Measurements from ENCODE around the gene IL1RL2.

Gene IL1RL2

DNA sequence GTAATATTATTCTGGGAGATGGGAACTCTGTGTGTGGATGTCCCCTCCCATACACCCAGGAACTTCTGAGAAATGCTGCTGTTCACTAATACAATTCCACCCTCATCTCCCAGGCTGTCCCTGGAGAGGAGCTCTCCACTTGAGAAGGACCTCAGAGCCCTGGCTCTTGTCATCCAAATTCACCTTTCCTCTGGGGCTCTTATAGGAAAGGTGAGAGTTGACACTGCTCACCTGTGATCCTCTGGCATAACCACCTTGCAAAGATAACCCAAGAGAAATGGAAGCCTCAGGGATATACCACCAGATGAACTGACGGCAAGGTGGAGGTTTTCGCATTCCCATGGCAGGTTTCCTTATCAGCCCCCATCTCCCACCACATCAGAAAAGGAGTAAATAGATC is 52.0 kb downstream of the IL1RL2 start:
- DNase-seq (ENCODE audit: low read depth) = no peak

- DNase-seq (ENCODE audit: low read depth) = no peak
These were observed 52.5 kb downstream of the IL1RL2 start for GRCh38 chr2:102239344-102239743.

GRCh38 chr2:102240640-102241370 is 54.0 kb downstream of the IL1RL2 start:
- peak; percentile 77 for DNase-seq (ENCODE audit: low read depth)

- DNase-seq (ENCODE audit: low read depth) = no peak
These were observed 54.9 kb downstream of the IL1RL2 start for GRCh38 chr2:102241616-102242305.

GRCh38 chr2:102245266-102246151 is 58.7 kb downstream of the IL1RL2 start:
- no peak for DNase-seq (ENCODE audit: low read depth)

DNA sequence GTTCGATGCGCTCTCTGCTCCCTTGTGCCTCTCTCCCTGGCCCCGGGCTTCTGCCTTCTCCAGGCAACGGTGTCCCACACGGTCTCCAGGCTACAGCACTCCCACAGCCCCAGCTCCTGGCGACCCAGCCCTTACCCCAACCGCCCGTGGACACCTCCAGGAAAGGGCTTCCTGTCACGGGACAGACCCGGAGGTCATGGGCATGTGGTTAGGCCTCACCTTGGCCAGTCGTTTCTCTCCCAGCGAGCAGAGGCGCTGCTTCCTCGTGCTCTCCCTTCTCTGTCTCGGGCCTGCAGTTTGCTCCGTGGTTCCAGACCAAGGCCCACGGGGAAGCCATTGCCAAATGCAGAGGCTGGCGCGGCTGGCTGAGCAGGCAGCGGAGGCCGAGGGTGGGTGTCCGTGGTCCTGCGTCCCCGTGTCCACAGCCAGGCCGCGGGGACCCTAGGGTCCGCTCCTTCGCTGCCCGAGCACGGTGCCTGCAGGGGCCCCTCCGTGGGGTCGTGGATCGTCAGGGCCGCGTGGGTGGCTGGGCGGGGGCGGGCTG is 63.5 kb downstream of the IL1RL2 start:
- DNase-seq (ENCODE audit: low read depth) = no peak

DNA sequence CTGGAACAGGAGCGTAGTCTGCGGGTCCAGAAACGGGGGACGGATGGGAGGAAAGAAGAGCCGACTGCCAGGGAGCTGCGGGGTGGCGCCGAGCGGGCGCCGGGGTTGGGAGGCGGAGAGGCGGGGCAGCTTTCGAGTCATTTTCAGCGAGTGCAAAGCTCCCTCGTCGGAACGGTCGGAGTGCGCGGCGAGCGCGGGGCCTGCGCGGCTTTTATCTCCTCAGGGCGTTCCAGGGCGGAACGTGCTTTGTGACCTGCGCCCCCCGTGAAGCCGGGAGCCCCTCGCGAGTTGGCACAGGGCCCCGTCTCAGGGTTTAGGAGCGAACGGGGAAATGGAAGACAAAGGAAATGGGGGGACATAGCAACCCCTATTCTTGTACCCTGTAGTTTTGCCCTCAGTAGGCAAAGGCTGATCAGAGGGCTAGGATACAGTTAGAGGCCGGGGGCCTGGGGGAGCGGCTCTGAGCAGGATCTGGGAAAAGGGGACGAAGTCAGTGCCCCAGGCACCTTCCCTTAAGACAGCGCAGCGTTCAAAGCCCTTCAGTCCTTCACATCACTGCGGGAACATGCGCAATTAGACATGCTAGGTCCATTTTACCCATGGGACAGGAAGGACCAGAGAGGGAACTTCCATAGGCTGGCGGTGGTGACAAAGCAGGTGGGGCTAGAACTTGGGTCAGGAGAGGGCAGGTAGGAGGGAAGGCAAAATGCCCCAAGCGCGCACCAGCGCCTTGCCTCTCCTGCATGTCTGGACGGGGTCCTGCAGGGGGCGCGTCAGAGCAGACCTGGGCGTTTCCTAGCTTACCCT is 64.4 kb downstream of the IL1RL2 start:
- peak; percentile 35 for DNase-seq (ENCODE audit: low read depth)

DNA sequence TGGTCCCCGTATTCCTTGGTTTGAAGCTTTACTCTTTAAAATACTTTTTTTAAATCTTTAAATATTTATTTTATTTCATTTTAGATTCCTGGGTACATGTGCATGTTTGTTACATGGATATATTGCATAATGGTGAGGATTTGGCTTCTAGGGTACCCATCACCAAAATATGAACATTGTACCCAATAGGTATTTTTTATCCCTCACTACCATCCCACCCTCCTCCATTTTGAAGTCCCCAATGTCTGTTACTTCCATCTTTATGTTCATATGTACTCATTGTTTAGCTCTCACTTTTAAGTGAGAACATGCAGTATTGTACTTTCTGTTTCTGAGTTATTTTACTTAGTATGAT is 65.0 kb downstream of the IL1RL2 start:
- no peak for DNase-seq (ENCODE audit: low read depth)

GRCh38 chr2:102252236-102252635 is 65.4 kb downstream of the IL1RL2 start:
- no peak for DNase-seq (ENCODE audit: low read depth)

GRCh38 chr2:102253140-102253752 is 66.4 kb downstream of the IL1RL2 start:
- DNase-seq (ENCODE audit: low read depth) = no peak

DNA sequence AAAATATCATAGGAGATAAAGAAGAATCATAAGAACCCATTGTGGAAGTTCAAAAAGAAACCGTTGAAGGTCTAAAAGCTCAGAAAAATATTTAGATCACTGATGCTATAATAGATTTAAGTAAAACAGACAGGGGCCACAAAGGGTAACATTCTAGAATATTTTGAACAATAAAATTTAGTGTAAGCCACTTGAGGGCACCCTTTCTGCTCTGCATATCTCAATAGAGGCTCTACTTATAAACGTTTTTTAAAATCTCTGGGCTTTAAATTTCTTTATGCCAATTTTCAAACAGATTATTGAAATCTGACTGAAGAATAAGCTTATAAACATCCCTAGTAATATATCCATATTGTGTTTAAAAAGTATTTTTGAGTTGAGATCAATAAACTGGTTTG is 66.9 kb downstream of the IL1RL2 start:
- no peak for DNase-seq (ENCODE audit: low read depth)

GRCh38 chr2:102256276-102256675 is 69.5 kb downstream of the IL1RL2 start:
- DNase-seq (ENCODE audit: low read depth) = no peak

DNA sequence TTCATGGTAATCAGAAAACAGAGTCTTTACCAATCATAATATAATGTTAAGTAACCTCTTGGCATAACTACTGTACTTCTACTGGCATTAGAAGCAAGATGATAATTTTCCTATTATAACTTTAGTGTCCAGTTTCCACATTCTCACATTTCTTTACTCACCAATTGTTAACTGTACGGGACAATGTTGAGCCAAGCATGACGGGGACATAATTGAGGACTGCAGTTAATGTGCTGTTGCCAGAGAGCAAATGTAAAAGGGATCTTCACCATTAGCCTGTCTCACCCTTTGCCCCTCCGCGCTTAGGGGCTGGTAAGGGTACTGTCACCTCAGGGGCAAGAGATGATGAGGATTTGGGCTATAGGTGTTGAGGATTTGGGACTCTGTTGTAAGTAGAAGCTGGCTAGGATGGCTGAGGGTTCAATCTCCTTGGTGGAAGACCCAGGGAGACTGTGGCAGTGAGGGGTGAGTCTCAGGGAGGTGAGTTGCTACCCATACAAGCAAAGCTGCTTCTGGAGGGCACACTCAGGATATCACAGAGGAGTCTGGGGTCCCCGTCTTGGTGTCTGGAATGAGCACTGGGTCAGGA is 70.1 kb downstream of the IL1RL2 start:
- no peak for DNase-seq (ENCODE audit: low read depth)

GRCh38 chr2:102258025-102258385 is 71.2 kb downstream of the IL1RL2 start:
- no peak for DNase-seq (ENCODE audit: low read depth)

DNA sequence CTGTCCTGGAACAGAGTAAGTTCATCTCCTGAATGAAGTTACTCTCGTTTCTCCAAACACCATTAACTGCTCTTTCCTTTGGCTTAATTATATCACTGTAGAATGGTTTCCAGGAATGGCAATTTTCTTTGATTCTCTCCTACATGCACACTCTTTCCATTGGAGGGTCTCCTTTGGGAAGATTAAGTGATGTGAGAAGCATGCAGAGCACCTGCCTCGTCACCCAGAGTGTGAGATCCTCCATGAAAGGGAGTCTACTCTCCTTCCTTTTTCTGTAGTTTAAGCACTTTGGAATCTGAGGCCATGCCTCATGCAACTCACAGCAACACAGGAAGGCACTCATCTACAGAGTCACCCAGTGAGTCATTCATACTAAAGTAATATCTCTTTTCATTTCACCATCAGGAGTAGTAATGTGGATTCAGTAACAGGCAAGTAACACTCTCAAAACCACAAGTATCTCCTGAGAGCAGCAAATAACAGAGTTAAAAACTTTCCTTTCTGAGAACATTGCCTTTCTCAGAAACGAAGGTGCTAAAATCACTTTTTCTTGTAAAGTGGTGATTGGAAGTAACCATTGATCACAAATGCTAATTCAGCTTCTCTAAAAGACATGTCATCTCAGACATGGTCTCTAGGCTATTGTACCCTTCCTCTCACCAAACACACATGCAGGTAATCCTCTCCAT is 71.7 kb downstream of the IL1RL2 start:
- no peak for DNase-seq (ENCODE audit: low read depth)

DNA sequence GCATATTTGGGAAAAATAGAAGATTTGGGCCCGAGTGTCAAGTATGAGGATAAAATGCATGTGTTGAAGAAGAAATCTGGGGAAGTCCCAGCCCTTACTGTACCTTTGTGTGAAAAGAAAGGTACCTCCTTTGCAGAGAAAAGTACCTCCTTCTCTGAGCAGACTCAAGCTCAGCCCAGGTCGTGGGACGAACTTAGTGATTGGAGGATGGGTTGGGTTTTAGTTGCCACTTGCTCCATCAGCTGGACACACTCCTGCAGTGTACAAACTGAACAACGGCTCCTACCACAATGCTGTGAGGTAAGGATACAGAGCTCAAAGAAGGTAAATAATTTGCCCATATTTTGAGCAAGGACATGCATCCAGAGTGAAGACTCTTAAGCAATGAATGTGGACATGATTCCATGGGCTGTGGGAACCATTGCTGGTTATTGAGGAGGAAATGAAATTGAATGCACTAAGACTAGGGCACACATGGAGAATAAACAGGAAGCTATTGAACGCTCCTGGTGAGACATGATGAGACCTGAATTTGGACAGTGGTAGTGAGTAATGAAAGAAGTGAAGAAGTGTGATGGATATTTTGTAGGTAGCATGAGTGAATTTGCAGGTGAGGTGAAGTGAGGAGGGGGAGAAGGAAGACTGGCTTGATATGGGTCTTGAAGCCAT is 74.8 kb downstream of the IL1RL2 start:
- DNase-seq (ENCODE audit: low read depth) = no peak

DNA sequence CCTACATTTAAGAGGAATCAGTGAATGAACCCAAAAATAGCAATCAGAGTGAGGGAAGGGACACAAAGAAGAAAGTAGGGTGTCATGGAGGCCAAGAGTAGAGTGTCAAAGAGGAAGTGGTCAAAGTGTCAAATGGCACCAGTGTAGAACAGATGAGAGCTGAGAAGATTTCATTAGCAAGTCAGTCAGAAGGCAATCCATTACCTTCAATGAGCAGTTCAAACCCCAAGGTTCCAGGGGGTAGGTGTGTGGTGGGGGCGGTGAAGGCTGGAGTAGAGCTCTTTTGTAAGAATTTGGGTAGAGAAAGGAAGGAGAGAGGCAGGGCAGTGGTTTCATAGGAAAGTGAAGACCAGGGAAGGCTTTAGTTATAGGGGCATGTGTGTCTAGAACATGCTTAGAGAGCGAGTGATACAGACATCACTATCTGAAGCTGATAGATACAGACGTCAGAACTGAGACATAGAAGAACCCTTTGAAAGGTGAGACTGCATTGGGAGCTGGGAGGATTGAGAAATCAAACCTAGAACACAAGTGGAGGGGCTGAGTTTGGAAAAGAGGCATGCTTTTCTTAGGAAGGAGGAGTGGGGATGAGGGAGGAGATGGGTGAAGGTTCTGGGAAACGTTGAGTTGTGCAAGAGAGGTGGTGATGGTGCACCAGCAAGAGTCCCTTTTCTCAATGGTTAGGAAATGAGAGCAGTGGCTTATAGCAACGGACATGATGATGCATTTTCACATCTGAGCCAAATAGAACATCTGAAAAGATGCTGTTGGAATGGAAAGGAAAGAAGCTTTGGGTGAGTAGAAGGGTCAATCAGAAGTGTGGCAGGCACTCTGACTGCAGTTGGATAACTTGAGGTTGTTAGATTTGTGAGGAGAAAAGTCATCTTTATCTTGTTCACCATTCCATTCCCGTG is 75.7 kb downstream of the IL1RL2 start:
- no peak for DNase-seq (ENCODE audit: low read depth)

GRCh38 chr2:102264952-102265351 is 78.1 kb downstream of the IL1RL2 start:
- no peak for DNase-seq (ENCODE audit: low read depth)

DNA sequence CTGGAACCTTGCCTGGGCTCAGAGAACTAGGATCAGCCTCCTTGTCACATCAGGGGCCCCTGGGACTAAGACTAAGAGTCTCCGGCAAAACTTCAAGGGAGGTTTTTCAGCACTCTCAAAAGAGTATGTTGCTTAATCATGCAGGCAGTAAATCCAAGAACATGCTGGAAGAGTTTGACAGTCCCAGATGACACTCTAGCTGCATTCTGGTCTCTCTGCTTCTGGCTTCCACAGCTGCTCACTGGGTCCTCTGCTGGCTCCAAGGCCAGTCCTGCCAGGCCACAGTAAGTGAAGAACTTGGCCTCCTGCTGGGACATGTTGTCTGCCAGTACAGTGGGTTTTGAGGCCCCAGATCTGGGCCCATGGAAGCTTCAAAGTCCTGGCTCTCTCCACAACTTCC is 79.4 kb downstream of the IL1RL2 start:
- DNase-seq (ENCODE audit: low read depth) = no peak

Data from stimulated activated CD8-positive, alpha-beta memory T cell treated with anti-CD3 and anti-CD28 coated beads, Interleukin-15, amount 100 ng/mL, for 1 hour (primary cell).